ENCODE data around the gene RBM33. TPM values are rescaled to one million over a fixed set of nuclear protein-coding genes. Genes with fewer than 3 reads are reported as not detected.

The RBM33 gene
- polyA plus RNA-seq, 1 donor (not counting 4 experiments of a cell fraction or from before 2014, with no cell fraction given): 8.9 TPM

DNA sequence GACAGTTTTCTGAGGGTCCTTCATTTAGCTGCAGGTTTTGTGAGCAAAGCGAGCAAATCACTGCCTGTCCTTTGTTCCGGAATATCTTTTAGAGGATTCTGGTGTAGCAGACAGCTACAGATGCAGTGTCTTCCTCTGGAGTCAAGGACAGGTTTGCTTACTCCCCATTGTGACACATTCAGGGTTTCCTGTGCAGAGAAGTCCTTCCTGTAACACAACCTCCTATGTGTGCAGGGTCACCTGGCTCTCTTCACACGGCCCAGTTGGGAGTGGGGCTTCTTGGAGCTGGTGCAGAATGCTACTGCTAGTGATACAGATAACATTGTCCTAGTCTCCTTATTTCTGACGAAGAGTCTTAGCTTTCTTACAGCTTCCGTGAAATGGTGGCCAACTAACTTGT lies 47.9 kb downstream of the RBM33 start:
- TF ChIP-seq EZH2 (IDR thresholded peaks at IDR 0.05; ENCODE audit: low read length) (no peak), CTCF (optimal IDR thresholded peaks at IDR 0.05 in 1 of 3, IDR thresholded peaks at IDR 0.05 in 1 of 3, conservative IDR thresholded peaks at IDR 0.05 in 1 of 3; ENCODE audit: extremely low read depth in 1 of 3, insufficient read depth in 2 of 3, low read length in 3 of 3) (no peak)
- H3K9ac ChIP-seq (ENCODE audit: control insufficient read depth, extremely low read depth, insufficient read depth, low read length): no peak overlapping the region
- no peaks in the 10 kb centered on the region for H3K4me1 ChIP-seq (ENCODE audit: control insufficient read depth, extremely low read depth, insufficient read depth, low read length)
- FAIRE-seq (no peak), DNase-seq (ENCODE audit: low read depth, low spot score) (no peak)
- no peak overlapping the region for H3K4me2 ChIP-seq (ENCODE audit: control insufficient read depth, extremely low read depth, insufficient read depth, low read depth, low read length)
- dilution Hi-C loops (cut with MboI; ENCODE audit: extremely low pct_ligation_motif_present, low sequenced_read_pairs): no loop called here
- no peaks in the 10 kb centered on the region for H4K20me1 ChIP-seq (ENCODE audit: control insufficient read depth, extremely low read depth, insufficient read depth, low read length)
- no peak overlapping the region for H3K27ac ChIP-seq (ENCODE audit: control insufficient read depth, insufficient read depth, low read length)
- H3K79me2 ChIP-seq (ENCODE audit: control insufficient read depth, insufficient read depth, low read length): peaks cover 53% of the 10 kb centered on the region
- no peaks in the 10 kb centered on the region for H3K9me1 ChIP-seq (ENCODE audit: control insufficient read depth, extremely low read depth, insufficient read depth, low read length)
- no peak overlapping the region for H2AFZ ChIP-seq (ENCODE audit: control insufficient read depth, low read length)
- no peaks in the 10 kb centered on the region for H3K36me3 ChIP-seq (ENCODE audit: control insufficient read depth in 2 of 2, extremely low read depth in 1 of 2, insufficient read depth in 2 of 2, low read length in 2 of 2)
- H3K9me3 ChIP-seq (ENCODE audit: control insufficient read depth, low read depth, low read length): no peaks in the 10 kb centered on the region
- H3K4me3 ChIP-seq (ENCODE audit: control insufficient read depth in 2 of 3, extremely low read depth in 1 of 3, insufficient read depth in 2 of 3, low read depth in 1 of 3, low read length in 3 of 3): no peak overlapping the region
- H3K27me3 ChIP-seq (ENCODE audit: control insufficient read depth, extremely low read depth, insufficient read depth, low read length): no peaks in the 10 kb centered on the region

DNA sequence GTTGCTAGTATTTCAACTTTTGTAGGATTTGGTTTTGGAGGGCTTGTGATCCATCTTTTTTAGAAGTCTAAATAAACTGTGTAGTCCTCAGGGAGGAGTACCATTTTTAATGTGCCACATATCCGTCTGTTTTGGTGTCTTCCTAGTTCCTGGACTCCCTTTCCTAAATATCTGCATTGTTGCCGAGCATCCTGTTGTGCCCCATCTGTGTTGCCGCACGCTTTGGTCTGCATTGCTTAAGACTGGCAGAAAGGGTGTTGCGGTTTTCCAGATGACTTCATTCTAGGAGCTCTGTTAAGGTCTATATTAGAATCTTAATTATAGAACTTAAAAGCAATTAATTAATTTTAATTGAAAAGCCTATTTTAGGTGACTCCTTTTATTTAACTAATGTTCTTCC lies 49.4 kb downstream of the RBM33 start:
- H3K9me3 ChIP-seq (ENCODE audit: control insufficient read depth, low read depth, low read length): no peaks in the 10 kb centered on the region
- H3K4me3 ChIP-seq (ENCODE audit: control insufficient read depth in 2 of 3, extremely low read depth in 1 of 3, insufficient read depth in 2 of 3, low read depth in 1 of 3, low read length in 3 of 3): no peak overlapping the region
- H3K4me2 ChIP-seq (ENCODE audit: control insufficient read depth, extremely low read depth, insufficient read depth, low read depth, low read length): no peak overlapping the region
- H3K9ac ChIP-seq (ENCODE audit: control insufficient read depth, extremely low read depth, insufficient read depth, low read length): no peak overlapping the region
- no peaks in the 10 kb centered on the region for H3K4me1 ChIP-seq (ENCODE audit: control insufficient read depth, extremely low read depth, insufficient read depth, low read length)
- no peak overlapping the region for H3K27ac ChIP-seq (ENCODE audit: control insufficient read depth, insufficient read depth, low read length)
- H3K79me2 ChIP-seq (ENCODE audit: control insufficient read depth, insufficient read depth, low read length): peaks cover 56% of the 10 kb centered on the region
- H2AFZ ChIP-seq (ENCODE audit: control insufficient read depth, low read length): no peak overlapping the region
- no peak for TF ChIP-seq CTCF (optimal IDR thresholded peaks at IDR 0.05 in 1 of 3, IDR thresholded peaks at IDR 0.05 in 1 of 3, conservative IDR thresholded peaks at IDR 0.05 in 1 of 3; ENCODE audit: extremely low read depth in 1 of 3, insufficient read depth in 2 of 3, low read length in 3 of 3)
- no peak for TF ChIP-seq EZH2 (IDR thresholded peaks at IDR 0.05; ENCODE audit: low read length)
- dilution Hi-C loops (cut with MboI; ENCODE audit: extremely low pct_ligation_motif_present, low sequenced_read_pairs): no loop called here
- no peaks in the 10 kb centered on the region for H4K20me1 ChIP-seq (ENCODE audit: control insufficient read depth, extremely low read depth, insufficient read depth, low read length)
- H3K9me1 ChIP-seq (ENCODE audit: control insufficient read depth, extremely low read depth, insufficient read depth, low read length): no peaks in the 10 kb centered on the region
- DNase-seq (ENCODE audit: low read depth, low spot score) (no peak), FAIRE-seq (no peak)
- H3K36me3 ChIP-seq (ENCODE audit: control insufficient read depth in 2 of 2, extremely low read depth in 1 of 2, insufficient read depth in 2 of 2, low read length in 2 of 2): no peaks in the 10 kb centered on the region
- H3K27me3 ChIP-seq (ENCODE audit: control insufficient read depth, extremely low read depth, insufficient read depth, low read length): no peaks in the 10 kb centered on the region
